Esophagus squamous epithelium (tissue), 5 donors: ENCODE measurements around the gene SNPH. TPM values are rescaled to one million over a fixed set of nuclear protein-coding genes. Genes with fewer than 3 reads are reported as not detected.

Experiments
- DNase-seq: peaks from one replicate; lab custom pipeline; 2025; lab: John Stamatoyannopoulos, UW
- H3K27ac ChIP-seq, 4 donors: fragments of 200-600 bp; sonication (generic); one replicate each; pipeline ENCODE4 v1.5.1; 2016 to 2019; ENCODE audit warnings: mild to moderate bottlenecking in 1 of 4
- H3K27me3 ChIP-seq, 4 donors: fragments of 200-600 bp; sonication (generic); 1 replicate in 3 of 4; 2 replicates in 1 of 4; pipeline versions ENCODE4 v1.5.1 to v1.6.0; 2017 to 2021; ENCODE audit warnings: antibody characterized with exemption in 1 of 4
- H3K36me3 ChIP-seq, 3 donors: fragments of 200-600 bp; sonication (generic); one replicate each; pipeline ENCODE4 v1.5.1; 2016 to 2019
- H3K4me1 ChIP-seq, 3 donors: fragments of 200-600 bp; sonication (generic); one replicate each; pipeline ENCODE4 v1.5.1; 2017 to 2019
- H3K4me3 ChIP-seq, 4 donors: fragments of 200-600 bp; sonication (generic); 1 replicate in 3 of 4; 2 replicates in 1 of 4; pipeline ENCODE4 v1.5.1; 2016 to 2019; ENCODE audit warnings: mild to moderate bottlenecking in 2 of 4, moderate library complexity in 1 of 4
- H3K9me3 ChIP-seq, 3 donors: fragments of 200-600 bp; sonication (generic); one replicate each; pipeline ENCODE4 v1.5.1; 2016 to 2019
- POLR2A ChIP-seq, 4 donors: fragments of 450-650 bp; IDR thresholded peaks; one replicate each; pipeline ENCODE4 v1.6.1; 2017; ENCODE audit warnings: antibody characterized with exemption in 4 of 4, mild to moderate bottlenecking in 4 of 4, moderate library complexity in 3 of 4
- WGBS, 2 donors: methylation state at CpG; one replicate each; pipeline ENCODE4 v1.1.5; 2018; 5-methylcytosine and 5-hydroxymethylcytosine counted together
- intact Hi-C: fragments of 100-400 bp; cut with DNase I; formaldehyde crosslinking; loops from one replicate; pipeline ENCODE4 v1.15.0; 2022
- total RNA-seq, 4 donors: library from RNA; depleted of rRNA; stranded (reverse); fragments of >200 nt; gene quantifications; one replicate each; pipeline ENCODE4 v1.1.0, GENCODE V29; 2016
- TF ChIP-seq, protein P1 (sequence below), 6 experiments: fragments of 450-650 bp in 4 of 6; fragments of 200-600 bp in 2 of 6; sonication (generic) in 2 of 6; IDR thresholded peaks; one replicate each; pipeline ENCODE4 v1.5.1; 2016 to 2019; ENCODE audit warnings: antibody characterized with exemption in 6 of 6, mild to moderate bottlenecking in 4 of 6, moderate library complexity in 4 of 6
- donor health status: DM: yes; HTN: yes; CAD: no.

SNPH gene
- total RNA-seq, 4 donors from 2014 or later: 0.83 to 2.5 (median 1.5) TPM

DNA sequence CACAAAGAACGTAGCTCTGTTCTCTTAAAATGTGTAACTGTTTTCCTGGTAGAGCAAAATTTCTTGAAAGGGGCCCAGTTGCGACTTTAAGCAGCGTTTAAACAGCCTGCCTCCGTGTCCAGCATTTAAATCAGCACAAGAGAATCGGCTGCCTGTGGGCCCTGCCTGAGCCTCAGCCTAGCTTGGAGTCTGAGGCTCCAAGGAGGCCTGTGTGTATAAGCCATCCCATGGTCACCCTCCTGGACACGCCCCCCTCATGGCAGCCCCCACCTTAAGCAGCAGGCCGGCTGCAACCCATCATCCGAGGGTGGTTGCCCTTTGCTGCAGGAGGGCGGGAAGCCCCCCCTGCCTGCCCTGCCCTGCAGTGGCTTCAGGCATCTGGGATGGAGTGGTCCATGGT lies 44.0 kb downstream of the SNPH start:
- DNase-seq: no peak

DNA sequence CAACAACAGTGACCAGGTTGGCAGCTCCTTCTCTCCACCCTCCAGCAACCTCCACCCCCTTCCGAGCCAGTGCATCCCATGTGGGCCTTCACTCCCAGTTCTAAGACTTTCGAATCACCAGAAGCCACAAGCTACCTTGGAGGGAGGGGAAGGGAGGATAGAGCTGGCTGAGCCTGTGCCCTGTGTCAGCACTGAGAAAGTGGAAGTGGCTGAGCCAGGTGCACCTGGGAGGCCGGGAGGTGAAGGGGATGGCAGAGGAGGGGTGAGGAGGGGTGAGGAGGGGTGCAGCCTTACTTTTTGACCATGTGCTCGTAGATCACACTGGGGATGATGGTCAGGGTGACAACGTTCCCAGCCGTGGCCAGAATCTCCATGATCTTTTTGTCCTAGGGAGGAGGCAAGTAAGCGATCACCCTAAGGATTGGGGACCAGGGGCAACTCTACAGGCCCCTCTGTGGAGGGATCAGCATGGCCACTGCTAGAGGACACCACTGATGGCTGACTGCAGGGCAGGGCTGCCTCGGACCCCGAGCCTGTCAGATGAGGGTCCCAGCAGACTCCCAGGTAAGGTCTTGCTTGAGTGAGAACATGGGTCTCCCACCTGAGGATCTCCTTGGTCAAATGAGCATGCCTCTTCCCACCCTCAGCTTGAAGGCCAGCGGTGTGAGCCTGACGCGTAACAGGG lies 44.6 kb downstream of the SNPH start:
- H3K27ac ChIP-seq: no peak overlapping the region
- no peak for DNase-seq
- H3K4me1 ChIP-seq: peaks cover 0 to 12% (median 7%) of the 10 kb centered on the region in 3 donors
- H3K27me3 ChIP-seq: no peaks in the 10 kb centered on the region
- 83 to 93% methylated on average over 6 to 8 of the region's 12 CpGs for WGBS, 2 donors
- H3K4me3 ChIP-seq: no peak overlapping the region
- no peaks in the 10 kb centered on the region for H3K9me3 ChIP-seq
- no peak for TF ChIP-seq POLR2A (IDR thresholded peaks at IDR 0.05)
- TF ChIP-seq, protein P1, sequence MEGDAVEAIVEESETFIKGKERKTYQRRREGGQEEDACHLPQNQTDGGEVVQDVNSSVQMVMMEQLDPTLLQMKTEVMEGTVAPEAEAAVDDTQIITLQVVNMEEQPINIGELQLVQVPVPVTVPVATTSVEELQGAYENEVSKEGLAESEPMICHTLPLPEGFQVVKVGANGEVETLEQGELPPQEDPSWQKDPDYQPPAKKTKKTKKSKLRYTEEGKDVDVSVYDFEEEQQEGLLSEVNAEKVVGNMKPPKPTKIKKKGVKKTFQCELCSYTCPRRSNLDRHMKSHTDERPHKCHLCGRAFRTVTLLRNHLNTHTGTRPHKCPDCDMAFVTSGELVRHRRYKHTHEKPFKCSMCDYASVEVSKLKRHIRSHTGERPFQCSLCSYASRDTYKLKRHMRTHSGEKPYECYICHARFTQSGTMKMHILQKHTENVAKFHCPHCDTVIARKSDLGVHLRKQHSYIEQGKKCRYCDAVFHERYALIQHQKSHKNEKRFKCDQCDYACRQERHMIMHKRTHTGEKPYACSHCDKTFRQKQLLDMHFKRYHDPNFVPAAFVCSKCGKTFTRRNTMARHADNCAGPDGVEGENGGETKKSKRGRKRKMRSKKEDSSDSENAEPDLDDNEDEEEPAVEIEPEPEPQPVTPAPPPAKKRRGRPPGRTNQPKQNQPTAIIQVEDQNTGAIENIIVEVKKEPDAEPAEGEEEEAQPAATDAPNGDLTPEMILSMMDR (IDR thresholded peaks at IDR 0.05): no peak
- H3K36me3 ChIP-seq: peaks cover 0 to 58% (median 0%) of the 10 kb centered on the region in 3 donors
- intact Hi-C loops: loop anchor here (5.0 to 10.0 kb wide), 2 partner anchors 84 to 132 kb away; partner anchors contain the start of gene FKBP1A

More for the DNA sequence above, 44.0 kb downstream of the SNPH start:
- 62 to 67% methylated on average over 5 to 6 of the region's 9 CpGs for WGBS, 2 donors
- H3K36me3 ChIP-seq: peaks cover 0 to 63% (median 0%) of the 10 kb centered on the region in 3 donors
- peaks cover 0 to 12% (median 7%) of the 10 kb centered on the region in 3 donors for H3K4me1 ChIP-seq
- no peaks in the 10 kb centered on the region for H3K27me3 ChIP-seq
- no peak overlapping the region for H3K4me3 ChIP-seq
- no peaks in the 10 kb centered on the region for H3K9me3 ChIP-seq
- TF ChIP-seq POLR2A (IDR thresholded peaks at IDR 0.05): no peak
- intact Hi-C loops: loop anchor here (5.0 to 10.0 kb wide), 2 partner anchors 85 to 132 kb away; partner anchors contain the start of gene FKBP1A
- no peak overlapping the region for H3K27ac ChIP-seq

DNA sequence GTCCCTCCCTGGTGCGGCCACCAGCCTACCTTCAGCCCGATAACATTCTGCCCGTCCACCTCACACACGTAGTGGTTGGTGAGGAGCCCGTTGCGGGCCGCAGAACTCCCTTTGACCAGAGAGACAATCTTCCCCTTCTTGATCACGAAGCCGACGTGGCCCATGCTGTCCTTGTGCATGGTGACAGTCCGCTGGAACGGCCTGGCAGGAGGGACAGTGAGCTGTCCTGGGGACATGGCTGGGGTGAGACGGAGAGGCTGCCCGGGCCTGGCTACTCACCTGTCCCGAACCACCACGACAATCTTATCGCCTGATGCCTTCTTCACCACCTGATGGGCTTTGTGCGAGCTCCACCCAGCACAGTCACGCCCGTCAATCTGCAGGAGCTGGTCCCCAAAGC lies 46.2 kb downstream of the SNPH start:
- Histone ChIP-seq H3K27ac (no peak overlapping the region), H3K36me3 (peaks cover 0 to 66% (median 0%) of the 10 kb centered on the region in 3 donors), H3K27me3 (no peaks in the 10 kb centered on the region), H3K4me3 (no peak overlapping the region), H3K4me1 (peaks cover 0 to 12% (median 7%) of the 10 kb centered on the region in 3 donors), H3K9me3 (no peaks in the 10 kb centered on the region)
- DNase-seq: no peak
- 86 to 95% methylated on average over 10 to 11 of the region's 20 CpGs for WGBS, 2 donors
- TF ChIP-seq POLR2A (IDR thresholded peaks at IDR 0.05): no peak
- TF ChIP-seq, protein P1 (IDR thresholded peaks at IDR 0.05): no peak
- intact Hi-C loops: loop anchor here (5.0 to 10.0 kb wide), 2 partner anchors 82 to 130 kb away; partner anchors contain the start of gene FKBP1A

DNA sequence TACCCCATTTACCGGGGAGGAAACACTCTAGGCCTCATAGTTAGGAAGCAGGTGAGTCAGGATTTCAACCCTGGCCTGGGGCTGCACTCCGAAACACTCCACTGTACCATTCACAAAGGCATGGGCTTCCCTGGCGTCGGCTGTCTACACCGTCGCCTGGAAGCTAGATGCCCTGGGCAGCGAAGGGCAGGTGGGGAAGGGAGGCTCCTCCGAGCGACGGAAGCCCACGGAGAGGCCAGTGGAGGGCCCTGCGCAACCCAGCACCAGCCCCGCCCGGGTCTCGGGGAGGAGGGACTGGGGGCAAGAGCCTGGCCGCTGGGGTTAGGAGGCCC lies 46.8 kb downstream of the SNPH start:
- Histone ChIP-seq H3K4me3 (no peak overlapping the region), H3K27ac (no peak overlapping the region), H3K36me3 (peaks cover 0 to 65% (median 0%) of the 10 kb centered on the region in 3 donors), H3K9me3 (no peaks in the 10 kb centered on the region), H3K27me3 (no peaks in the 10 kb centered on the region), H3K4me1 (peaks cover 0 to 12% (median 7%) of the 10 kb centered on the region in 3 donors)
- intact Hi-C loops: loop anchor here (5.0 to 10.0 kb wide), 2 partner anchors 82 to 129 kb away; partner anchors contain the start of gene FKBP1A
- 94 to 100% methylated on average over 1 to 7 of the region's 16 CpGs for WGBS, 2 donors
- TF ChIP-seq, protein P1 (IDR thresholded peaks at IDR 0.05): no peak
- TF ChIP-seq POLR2A (IDR thresholded peaks at IDR 0.05): no peak
- DNase-seq: no peak

DNA sequence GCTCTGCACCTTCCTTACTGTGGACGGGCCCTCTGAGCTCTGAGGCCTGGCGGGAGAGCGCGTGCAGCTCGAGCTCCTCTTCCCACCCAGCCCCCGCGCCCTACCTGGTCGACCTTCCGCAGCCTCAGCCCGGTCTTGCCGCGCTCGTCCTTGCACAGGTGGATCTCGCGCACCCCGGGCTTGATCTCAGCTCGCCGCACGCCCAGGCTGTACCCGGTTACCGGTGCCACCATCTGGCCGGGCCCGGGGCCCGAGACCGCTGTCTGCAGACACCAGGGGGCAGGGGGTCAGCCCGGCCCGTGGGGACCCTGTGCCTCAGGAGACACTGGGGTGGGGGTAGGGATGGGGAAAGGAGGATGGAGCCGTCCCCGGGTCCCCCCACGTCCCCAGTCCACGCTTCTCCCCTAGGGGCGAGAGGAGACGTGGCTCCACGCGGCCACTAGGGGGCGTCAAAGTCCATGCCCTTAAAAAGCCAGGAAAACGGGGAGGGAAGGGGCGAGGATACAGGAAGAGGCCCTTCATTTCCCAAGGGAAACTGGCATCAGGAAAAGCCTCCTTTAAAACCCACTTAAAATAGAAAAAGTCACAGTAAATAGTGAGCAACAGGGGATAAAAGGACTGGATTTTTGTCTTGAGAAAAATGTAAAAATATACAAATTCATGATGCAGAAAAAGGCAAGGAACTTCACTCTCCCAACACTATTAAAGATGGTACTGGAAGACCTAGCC lies 47.3 kb downstream of the SNPH start:
- peaks cover 0 to 12% (median 7%) of the 10 kb centered on the region in 3 donors for H3K4me1 ChIP-seq
- peak overlapping the region in 2 of 4 donors; percentile 21 to 58 for H3K4me3 ChIP-seq
- WGBS, 2 donors: 0% methylated on average over 5 to 6 of the region's 38 CpGs
- TF ChIP-seq POLR2A (IDR thresholded peaks at IDR 0.05): no peak
- TF ChIP-seq, protein P1 (IDR thresholded peaks at IDR 0.05): peak; percentile 93 to 98 (median 95)
- intact Hi-C loops: loop anchor here (5.0 to 10.0 kb wide), 2 partner anchors 81 to 129 kb away; partner anchors contain the start of gene FKBP1A
- H3K27ac ChIP-seq: peak overlapping the region in 1 of 4 donors; percentile 13
- no peak for DNase-seq
- peaks cover 0 to 64% (median 0%) of the 10 kb centered on the region in 3 donors for H3K36me3 ChIP-seq
- no peaks in the 10 kb centered on the region for H3K27me3 ChIP-seq
- H3K9me3 ChIP-seq: no peaks in the 10 kb centered on the region
